ENCODE results near the gene ZC3H11A.

DNA sequence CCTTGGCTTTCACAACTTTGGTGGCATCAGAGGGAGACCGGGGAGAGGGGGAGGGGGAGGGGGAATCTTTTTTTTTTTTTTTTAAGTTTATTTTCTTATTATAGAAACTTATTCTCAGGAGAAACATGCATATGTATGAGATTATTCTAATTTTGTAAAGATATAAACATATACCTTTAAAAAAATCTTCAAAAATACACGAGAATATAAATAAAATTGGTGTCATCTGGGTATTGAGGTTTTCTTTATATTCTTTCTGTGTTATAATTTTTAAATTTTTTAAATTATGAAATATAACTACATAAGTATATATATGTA, 47.1 kb downstream of the ZC3H11A start:
- TF ChIP-seq, protein P1, sequence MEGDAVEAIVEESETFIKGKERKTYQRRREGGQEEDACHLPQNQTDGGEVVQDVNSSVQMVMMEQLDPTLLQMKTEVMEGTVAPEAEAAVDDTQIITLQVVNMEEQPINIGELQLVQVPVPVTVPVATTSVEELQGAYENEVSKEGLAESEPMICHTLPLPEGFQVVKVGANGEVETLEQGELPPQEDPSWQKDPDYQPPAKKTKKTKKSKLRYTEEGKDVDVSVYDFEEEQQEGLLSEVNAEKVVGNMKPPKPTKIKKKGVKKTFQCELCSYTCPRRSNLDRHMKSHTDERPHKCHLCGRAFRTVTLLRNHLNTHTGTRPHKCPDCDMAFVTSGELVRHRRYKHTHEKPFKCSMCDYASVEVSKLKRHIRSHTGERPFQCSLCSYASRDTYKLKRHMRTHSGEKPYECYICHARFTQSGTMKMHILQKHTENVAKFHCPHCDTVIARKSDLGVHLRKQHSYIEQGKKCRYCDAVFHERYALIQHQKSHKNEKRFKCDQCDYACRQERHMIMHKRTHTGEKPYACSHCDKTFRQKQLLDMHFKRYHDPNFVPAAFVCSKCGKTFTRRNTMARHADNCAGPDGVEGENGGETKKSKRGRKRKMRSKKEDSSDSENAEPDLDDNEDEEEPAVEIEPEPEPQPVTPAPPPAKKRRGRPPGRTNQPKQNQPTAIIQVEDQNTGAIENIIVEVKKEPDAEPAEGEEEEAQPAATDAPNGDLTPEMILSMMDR (IDR thresholded peaks at IDR 0.05): no peak
- TF ChIP-seq POLR2A (IDR thresholded peaks at IDR 0.05; ENCODE audit: low read depth): no peak
- TF ChIP-seq EP300 (IDR thresholded peaks at IDR 0.05): no peak
